HG03097 (cell line): ENCODE measurements around the gene ADISSP.
A peak's percentile ranks its signal among the peaks of the same experiment; 100 is the strongest.

ENCODE experiments used
- ATAC-seq: cut with Tn5 transposase; IDR thresholded peaks from one replicate; pipeline ENCODE4 v1.9.1; 2021; ENCODE audit not compliant: unreplicated experiment, low FRiP score

The ADISSP gene

DNA sequence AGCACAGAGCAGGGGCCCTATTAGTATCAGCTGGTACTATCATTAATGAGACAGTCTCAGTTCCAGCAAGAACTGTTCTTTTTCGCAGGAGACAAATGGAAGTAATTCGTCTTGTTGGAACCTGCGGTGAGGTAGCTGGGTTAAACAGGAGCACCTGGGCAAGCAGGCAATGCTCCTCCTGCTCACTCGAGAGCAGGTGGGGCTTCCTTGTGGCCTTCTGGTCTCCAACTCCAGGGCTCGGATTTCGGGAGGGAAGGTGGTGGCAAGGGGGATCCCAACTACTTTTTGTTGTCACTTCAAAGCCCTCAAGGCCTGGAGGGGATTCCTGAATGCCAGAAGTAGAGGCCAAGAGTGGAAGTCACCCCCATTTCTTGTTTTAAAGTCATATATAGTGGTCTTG, 15.0 kb upstream of the ADISSP start:
- no peak for ATAC-seq

DNA sequence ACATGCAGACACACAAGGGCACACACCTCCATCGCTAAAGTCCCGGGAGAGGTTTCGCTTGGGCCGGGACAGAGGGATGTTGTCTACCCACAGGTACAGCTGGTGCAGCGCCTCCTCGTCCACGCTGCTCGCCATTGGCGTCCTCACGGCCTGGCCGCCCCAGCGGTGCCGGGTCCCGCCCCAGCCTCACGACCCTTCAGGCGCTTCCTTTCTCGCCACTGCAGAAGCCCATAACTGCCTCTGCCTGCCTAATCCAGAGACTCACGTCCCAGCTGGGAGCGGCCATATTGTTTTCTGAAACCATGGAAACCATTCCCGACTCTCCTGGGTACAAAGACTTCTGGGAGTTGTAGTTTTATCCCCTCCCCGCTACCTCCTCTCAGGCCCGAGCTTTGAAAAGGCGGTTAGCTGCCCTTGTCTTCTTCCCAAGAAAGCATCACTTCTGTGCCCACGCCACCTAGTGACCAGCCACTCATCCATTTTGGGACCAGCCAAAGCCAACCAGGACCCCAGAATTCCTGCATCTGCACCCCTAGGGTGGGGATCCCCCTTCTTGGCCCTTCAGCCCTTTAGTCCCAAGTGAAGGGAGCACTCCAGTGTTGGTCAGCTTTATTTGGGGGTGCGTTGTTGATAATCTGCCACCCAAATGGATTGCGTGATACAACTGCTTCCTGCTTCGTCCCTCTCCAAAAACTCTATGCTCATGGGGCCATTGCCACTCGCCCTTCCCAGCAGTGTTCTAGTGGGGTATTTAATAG, 13.8 kb upstream of the ADISSP start, which contains the start of gene SPEF1:
TSS of gene SPEF1 (minus strand) at position 296 of the 758 bp plus-strand sequence. CDS start at position 135, 161 bp downstream.
- peak; percentile 40 for ATAC-seq

DNA sequence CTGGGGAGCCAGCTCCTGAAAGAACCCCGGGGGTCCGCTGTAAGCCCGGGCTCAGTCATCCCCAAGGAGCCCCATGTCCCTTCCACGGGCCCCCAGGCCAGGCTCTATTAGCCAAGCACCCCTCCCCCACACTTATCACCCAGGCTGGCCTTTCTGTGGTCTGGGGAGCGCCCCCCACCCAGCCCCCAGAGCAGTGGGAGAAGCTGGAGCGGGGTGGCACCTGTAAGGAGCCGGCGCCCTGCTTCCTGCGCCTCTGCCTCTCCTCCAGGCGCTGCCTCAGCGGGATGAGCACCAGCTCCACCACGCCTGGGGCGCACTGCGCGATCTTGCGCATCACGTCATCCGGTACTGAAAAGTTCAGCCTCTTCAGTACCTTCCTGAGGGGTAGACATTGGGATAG, 11.4 kb upstream of the ADISSP start:
- no peak for ATAC-seq

- ATAC-seq = no peak
These were observed 10.4 kb upstream of the ADISSP start for GRCh38 chr20:3777716-3778629.

DNA sequence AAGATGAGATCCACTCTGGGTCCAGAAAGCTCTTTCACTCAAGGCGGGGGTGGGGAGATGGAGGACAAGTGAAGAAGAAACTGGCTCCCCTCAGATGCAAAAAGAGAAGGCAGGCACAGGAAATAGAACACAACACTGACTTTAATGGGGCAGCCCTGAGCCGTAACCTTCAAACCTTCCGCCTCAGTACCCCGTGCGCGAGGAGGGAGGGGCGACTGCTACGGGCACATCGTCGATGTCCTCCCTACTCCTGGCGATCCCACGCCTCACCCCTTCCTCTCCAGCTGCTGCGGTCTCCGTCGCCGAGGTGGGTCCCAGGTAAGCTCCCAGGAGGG, 9.8 kb upstream of the ADISSP start:
- ATAC-seq = no peak

- no peak for ATAC-seq
These were observed 8.0 kb upstream of the ADISSP start for GRCh38 chr20:3775457-3776108.

DNA sequence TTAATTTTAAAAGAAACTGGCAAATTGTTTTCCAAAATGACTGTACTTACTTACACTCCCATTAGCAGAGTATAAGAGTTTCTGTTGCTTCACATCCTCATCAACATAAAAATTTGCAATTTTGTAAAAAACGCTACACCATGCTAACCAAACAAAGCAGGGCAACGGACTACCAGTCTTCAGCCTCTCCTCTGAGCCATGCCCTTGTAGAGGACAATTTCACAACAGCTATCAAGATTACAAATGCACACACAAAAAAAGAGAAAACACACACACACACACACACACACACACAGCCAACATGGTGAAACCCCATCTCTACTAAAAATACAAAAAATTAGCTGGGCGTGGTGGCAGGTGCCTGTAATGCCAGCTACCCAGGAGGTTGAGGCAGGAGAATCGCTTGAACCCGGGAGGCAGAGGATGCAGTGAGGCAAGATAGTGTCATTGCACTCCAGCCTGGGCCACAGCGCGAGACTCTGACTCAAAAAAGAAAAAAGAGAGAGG, 4.1 kb upstream of the ADISSP start:
- ATAC-seq = no peak

- ATAC-seq = peak; percentile 32
These were observed 983 bp upstream of the ADISSP start for GRCh38 chr20:3768342-3769130.

- no peak for ATAC-seq
These were observed 485 bp downstream of the ADISSP start for GRCh38 chr20:3767110-3767426.

- no peak for ATAC-seq
These were observed 987 bp downstream of the ADISSP start for GRCh38 chr20:3766422-3767109.

- no peak for ATAC-seq
These were observed 2.2 kb downstream of the ADISSP start for GRCh38 chr20:3765171-3765882.

DNA sequence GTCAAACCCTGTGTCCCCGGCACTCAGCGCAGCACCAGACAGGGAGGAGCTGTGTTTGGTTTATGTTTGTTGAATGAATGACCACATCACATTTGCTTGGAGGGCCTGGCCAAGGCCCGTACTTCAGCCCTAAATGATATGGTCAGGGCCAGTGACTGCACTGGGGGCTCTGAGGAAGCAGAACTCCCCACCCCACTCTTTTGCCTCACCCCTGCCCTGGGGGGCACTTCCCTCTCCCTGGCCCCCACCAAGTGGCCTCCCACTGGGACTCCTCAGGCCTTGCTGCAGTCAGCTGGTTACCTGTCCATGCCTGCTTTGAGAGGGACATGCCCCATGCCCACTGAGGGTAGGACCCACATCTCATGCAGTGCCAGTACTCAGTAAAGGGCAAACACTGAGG, 2.9 kb downstream of the ADISSP start:
- ATAC-seq = no peak

DNA sequence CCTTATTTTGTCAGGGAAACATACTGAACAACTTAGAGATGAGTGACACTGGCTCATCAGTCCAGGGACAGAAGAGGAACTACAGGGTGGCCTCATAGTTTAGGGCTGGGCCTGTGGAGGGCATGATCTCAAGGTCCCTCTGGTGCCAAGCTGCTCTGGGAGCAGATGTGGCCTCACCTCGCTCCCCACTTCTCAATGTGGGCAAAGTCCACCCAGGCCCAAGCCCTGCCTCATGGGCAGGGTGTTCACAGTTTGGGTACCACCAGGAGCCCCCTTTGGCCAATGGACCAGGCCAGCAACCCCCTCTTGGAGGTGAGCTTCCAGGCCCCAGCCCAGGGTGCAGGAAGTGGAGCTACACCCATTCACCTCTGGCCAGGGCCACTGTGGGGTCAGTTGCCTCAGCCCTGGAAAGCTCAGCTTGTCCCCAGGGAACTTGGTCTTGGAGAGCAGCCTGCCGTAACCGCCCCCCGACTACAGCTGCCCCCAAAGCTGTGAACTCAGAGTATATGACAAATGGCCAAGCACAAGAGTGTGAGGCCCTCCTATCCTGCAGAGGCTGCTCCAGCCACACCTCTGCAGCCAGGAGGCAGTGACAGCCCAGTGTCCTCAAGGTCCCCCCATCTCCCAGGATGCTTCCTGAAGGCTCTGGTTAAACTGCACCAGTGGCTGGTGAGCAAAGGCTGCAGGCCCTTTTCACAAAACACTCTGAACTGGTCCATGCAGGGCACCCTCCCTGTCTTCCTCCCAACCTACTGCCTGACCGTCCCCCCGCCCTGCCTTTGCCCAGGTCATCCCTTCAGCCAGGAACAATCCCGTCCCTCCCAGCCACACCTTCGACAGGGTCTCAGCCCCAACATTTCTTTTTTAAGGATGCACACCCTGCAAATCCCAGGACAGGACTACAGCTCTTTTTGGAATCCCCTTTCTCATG, 3.6 kb downstream of the ADISSP start:
- ATAC-seq = no peak

DNA sequence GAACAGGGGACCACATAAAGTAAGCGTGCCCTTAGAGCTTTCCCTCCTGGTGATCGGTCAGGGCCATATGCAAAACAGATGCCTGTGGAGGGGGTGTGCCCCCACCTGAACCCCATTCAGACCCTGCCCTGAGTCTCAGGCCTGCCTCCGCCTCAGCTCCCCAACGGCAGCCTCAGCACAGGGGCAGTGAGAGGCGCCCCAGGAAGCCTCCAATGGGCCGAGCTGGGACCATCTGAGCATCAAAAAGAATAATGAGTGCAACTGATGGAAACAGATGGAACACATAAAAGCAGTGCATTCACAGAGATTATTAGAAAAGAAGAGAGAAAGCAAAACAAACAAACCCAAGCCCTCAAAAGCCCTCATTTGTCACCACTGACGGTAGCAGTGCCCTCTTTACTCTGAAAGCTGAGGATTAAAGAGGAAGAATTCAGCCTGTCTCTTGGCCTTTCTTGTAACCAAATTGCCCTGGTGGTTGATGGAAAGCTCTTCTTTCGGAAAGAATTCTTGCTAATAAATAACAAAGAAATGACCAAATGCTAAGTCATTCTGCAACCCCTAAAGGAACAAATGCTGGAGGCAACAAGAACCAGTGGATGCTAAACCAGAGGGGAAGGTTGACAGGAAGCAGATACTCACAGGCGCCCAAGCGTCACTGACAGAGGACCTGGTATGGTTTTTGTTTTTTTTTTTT, 6.8 kb downstream of the ADISSP start:
- ATAC-seq = no peak

DNA sequence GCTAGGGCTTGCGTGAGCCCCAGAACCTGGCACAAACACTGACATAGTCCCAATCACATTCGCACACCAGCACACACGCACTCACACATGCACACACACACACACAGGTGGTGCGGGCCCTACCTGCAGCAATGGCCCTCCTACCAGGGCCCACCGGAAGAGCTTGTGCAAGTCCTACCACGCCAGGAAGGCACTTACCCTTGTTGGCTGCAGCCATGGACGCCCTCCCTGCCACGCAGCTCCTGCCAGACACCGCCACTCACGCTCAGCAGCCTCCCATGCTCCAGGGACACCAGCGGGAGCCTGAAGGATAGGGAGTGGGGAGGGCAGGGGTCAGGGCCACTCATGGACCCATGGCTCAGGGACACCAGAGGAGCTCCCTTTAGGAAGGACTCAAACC, 7.7 kb downstream of the ADISSP start:
- ATAC-seq = no peak

- ATAC-seq = no peak
These were observed 8.2 kb downstream of the ADISSP start for GRCh38 chr20:3759316-3759823.

DNA sequence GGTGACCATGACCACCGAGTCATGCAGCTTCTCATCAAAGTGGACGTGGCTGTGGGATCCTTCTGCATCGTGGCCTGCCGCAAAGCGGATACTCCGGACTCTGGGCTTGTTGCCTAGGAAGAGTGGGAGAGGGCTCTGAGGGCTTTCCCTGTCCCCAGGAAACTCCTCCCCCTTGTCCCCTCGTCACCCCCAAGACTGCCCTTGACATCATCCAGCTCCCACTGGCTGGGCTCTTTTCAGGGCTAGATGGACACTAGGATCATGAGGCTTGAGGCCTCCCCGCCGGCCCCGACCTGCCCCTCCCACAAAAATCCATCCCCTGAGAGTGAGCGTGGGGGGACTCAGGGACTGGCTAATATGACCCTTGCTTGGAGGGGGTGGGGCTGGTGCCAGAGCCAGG, 9.0 kb downstream of the ADISSP start:
- no peak for ATAC-seq
